Left renal cortex interstitium (tissue), 4 donors: Measurements from ENCODE around the gene KCNMA1. TPM values are rescaled to one million over a fixed set of nuclear protein-coding genes. Genes with fewer than 3 reads are reported as not detected.

Experiments
- DNase-seq, 4 donors: peaks; one replicate each; pipeline ENCODE4 v3.0.0-alpha.2; 2013; ENCODE audit warnings: low read depth in 4 of 4, low spot score in 2 of 4, missing footprints in 1 of 4
- polyA plus RNA-seq, 4 donors: library from polyadenylated mRNA; unstranded; fragments of 120-200 nt; gene quantifications; one replicate each; pipeline ENCODE4 v1.2.1, GENCODE V29; 2013; ENCODE audit not compliant: insufficient read length in 4 of 4

Gene KCNMA1
- polyA plus RNA-seq, 4 donors = 2.8 to 5.2 (median 3.7) TPM

DNA sequence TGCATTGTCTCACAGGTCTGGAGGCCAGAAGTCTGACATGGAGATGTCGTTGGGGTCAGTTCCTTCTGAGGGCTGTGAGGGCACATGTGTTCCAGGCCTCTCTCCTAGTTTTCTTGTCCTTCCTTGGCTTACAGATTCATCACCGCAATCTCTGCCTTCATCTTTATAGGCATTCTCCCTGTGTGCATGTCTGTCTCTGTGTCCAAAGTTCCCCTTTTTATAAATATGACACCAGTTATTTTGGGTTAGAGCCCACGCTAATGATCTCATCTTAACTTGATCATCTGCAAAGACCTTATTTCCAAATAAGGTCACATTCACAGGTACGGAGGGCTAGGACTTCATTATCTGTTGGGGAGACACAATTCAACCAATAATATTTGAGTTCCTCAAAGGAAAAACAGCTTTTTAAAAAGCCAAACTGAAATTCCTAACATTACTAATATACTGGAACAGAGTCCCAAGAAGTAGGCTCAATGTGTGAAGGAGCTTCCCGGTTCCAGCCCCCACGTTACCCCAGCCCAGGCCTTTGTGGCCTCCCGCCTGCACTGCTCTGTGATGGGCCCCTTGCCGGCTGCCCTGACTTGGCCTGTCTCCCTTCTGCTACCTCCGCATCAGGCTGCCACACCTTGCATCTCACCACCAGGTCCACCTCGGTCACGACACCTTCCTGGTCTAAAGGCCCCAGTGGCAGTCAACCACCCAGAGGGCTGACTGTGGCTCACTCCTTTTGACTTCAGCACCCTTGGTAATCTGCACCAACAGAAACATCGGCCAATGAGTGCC lies 142.7 kb downstream of the KCNMA1 start:
- DNase-seq = no peak

DNA sequence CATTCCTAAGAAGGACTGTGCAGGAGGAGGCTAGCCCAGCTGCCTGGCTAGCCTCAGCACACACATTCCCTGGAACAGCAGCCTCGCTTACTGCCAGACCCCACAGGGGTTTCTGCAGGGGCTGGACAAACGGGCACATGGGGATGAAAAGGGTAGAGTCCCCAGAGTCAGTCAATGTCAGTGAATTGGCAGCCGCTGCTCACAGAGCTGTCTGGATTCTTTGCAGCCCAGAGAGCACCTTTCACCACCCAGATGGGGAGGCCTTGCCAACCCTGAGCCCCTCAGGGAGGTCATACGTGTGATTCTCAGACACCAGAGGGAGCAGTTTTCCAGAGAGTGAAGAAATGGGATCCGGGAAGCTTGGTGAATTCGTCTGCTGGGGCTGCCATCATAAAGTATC lies 143.3 kb downstream of the KCNMA1 start:
- no peak for DNase-seq

DNA sequence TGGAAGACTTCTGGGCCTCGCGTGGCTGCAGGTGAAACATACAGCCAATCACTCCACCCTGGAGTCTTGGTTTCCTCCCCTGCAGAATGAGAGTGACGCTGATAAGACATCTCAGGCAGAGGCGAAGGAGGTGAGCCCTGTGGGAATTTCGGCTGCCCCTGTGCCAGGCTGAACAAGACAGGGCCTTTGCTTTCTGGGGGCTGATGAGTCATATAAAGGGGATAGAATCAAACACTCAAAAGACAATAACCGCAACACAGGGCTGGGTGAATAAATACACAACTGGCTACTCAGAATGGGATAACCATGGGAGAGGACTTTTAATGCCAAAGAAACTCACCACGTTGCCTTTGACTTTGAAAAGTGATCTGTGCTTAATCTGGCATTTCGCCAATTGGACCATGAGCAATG lies 143.8 kb downstream of the KCNMA1 start:
- DNase-seq = no peak

DNA sequence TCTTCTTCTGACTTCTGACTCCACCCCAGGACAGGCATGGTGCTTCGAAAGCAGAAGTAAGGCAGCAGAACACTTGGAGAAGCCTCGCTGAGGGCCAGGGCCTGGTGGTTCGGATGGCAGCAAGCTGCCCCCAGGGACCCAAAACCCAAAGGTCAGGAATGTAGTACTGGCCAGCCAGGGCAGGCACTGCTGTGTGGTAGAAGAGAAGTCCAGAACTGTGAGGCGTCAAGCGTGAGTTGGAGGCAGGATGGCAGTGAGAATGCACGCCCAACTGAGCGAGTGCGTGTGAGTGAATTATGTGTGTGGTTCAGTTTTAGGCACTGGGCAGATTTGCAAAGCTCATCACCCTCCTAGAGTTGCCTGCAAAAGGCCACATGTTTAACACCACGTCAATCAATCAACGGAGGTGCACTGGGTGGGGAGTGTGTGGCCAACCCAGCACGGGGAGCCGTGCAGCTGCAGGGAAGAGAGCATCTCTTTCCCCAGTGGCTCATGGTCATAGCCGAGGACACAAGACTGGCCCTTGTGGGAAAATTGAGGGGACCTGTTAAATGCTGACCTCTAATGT lies 144.3 kb downstream of the KCNMA1 start:
- no peak for DNase-seq

DNA sequence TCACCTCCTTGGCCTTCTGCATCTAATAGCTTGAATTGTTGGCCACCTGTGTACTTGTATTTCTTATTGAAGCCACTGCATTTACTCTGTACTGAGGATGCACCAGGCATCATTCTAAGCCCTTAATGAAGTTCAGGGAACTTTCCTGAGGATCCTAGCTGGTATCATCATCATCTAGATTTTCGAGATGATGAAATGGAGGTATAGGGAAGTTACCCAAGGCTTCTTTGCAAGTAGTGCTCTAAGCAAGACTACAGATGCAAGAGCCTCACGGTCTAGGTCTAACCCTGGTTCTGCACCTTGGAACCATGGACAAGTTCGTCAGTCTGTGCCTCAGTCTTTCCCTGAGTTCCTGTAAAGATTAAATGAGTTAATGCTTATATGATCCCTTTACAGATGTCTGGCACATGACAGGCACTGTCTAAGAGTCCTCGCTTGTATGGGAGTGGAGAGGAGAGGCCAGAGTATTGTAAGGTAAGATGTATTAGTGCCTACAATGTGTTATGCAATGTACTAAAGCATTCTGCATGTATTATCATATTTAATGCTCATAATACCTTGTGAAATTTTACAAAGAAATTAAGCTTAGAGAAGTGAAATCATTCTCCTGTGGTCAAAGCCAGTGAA lies 145.1 kb downstream of the KCNMA1 start:
- no peak for DNase-seq

DNA sequence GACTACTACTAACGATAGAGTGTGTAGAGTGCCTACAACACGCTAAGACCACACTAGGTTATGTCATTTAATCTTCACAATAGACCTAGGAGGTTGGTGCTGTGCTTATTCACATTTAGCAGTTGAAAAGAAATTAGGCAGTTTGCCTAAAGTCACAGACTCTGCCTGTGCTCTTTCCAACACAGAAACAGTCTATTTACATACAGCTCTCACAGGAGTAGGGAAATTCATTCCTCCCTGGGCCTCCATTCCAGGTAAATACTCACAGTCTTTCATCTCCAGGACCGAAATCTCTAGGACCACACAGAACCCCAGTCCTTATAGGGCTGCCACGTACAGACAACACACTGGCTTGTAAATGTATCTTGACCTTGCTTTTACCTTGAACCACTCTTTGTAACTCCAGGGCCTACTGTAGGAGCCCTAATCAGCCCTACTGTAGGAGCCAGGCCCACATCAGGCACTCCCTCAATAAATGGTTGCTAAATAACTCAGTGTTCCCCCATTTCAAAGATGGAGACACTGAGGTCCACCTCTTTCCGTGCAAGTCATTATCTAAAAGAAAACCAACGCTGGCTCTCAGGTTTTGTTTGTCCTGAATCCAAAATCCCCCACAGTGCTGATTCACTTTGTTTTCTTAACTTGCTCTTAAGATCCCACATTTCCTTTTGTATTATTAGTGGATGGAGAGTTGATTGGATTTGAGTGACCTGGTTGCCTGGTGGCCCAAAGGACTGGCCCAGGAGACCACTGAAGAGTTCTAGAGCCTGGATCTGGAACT lies 146.9 kb downstream of the KCNMA1 start:
- no peak for DNase-seq

DNA sequence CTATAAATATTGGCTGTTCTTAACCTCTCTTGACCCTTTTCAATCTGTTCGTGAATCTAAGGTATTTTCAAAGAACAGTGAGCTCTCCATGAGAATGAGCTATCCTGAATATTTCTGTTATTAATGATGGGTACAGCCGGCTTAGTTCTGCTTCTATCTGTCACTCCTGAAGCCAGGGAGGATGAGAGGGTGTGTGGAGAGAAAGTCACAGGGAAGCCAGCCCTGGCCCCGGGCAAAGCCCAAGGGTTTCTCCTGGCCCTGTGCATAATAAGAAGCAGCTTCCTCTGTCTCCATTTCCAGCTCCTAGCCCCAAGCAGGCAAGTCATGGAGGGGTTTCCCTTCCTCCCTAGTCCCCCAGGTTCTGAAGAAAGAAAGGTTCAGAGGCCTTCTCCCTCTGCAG lies 151.1 kb downstream of the KCNMA1 start:
- DNase-seq = no peak

DNA sequence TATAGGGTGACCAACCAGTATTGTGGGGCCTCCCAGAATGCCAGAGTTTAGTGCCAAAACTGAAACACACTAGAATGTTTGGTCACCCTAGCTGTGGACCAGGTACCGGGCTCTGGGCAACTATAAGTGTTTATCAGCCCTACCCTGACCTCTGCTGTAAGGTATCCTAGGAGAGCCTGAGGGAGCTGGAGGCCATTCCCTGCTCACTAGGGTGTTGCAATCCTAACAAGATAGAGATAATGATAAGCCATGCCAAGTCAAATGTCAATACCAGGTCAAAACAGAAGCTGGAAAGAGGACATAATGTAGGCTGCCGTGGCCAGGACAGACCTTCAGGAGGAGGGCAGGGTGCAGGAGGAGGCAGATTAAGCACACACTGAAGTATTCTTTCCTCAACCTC lies 151.8 kb downstream of the KCNMA1 start:
- no peak for DNase-seq

DNA sequence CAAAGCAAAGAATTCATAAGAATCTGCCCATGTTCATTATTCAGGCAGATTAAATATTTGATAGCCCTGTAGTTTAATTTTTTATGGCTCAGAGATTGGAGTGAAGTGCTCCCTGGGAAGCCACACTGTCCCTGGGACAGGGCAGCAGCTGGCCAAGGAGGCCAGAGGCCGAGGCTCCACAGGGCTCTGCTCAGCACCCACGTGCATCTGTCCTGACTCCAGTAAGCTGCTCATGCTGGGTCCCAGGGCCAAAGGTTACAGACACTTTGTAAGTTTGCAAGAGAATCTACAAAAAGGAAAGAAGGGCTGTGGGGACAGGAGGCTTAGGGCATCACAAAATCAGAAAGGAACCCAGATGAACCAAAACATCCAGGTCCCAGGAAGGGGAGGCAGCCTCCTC lies 155.5 kb downstream of the KCNMA1 start:
- DNase-seq = no peak

DNA sequence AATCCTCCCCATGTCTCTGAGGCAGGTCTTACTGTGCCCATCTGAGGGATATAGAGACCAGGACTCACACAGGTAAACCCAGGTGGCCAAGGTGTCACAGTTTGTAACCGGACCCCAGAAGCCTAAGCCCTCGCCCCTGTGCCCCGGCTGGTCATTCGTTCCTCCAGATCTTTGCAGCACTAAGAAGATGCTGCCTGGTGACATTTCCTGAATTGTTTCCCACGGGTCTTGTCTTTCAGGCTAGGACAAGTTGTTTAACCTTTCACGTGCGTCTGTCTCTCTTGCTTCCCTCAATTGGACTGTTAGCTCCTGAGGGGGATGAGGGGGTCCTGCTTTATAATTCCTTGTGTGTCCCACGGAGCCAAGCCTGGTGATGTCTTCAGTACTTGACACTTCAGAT lies 158.0 kb downstream of the KCNMA1 start:
- no peak for DNase-seq

DNA sequence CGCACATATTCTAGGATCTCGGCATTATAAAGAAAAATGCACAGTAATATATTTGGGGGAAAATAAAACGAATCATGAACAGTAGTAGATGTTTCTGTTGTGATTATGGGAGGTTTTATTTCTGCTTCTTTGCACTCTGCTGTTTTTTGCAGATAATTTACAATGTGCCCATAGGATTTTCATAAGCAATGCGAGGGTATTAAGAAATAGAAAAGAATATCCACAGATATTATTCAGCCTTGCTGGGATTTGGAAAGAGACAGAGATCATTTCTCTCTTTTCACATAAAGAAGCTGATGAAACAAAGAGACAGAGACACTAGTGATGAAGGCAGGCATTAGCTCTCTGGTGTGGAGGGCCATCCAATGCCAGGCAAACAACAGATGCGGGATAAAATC lies 158.6 kb downstream of the KCNMA1 start:
- no peak for DNase-seq

DNA sequence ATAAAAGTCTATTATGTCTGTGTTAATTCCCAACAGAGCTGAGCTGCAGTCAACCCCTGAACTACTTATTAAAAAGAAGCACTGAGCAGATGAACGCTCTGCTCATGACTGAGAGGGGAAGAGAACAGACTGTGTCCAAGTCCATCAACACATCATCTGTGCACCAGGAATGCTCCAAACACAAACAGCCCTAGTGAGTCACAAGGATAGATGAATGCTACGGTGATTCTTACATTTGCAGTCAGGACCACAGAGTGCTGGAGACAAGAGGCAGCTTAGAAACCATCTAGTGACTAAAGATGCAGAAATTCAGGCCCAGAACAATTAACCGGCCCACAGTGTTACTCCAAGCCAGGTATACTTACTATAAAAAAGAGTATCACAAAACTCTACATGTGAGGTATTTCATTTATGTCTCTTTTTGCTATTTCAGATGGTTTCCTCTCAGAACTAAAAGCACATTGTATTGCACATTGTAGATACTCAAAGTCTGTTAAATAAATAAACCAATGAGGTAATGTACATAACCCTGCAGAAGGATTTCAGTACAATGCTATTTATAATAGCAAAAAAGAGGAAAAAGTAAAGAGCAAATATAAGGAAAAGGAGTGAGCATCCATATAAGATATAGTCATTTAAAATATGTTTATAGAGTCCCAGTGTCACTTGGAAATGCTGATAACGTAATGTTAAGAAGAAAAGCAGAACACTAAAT lies 159.2 kb downstream of the KCNMA1 start:
- no peak for DNase-seq

DNA sequence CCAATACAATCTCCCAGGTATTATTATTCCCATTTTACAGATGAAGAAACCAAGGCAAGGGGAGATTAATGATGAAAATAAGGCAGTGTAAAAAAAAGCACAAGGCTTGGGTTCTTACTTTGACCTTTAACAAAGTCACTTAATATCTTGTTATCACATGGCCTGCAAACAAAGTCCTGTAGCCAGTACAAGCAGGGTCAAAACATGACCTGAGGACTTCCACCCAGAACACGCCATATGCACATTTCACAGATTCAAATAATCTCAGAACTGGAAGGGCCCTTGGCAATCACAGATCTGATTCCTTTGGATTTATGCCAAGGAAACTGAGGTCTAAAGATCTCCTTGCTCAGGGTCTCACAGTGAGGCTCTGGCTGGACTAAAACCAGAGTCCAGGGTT lies 162.1 kb downstream of the KCNMA1 start:
- no peak for DNase-seq

DNA sequence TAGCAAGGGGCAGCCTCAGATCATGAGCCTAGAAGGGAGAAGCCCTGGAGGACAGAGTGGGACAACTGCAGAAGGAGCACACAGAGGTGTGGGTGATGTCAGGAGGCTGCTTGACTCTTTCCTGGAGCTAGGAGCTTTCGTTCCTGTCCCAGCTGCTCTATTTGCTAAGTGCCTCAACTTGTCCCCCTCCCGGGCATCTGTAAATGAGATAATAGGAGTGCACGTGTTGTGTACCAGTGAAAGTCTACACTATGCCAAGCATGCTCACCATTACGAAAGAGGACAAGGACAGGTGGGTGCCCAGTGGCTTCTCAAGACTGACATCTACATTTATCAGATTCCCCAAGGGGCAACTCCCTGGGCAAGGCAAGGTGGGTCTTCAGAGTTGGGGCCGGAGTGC lies 162.7 kb downstream of the KCNMA1 start:
- DNase-seq = no peak

DNA sequence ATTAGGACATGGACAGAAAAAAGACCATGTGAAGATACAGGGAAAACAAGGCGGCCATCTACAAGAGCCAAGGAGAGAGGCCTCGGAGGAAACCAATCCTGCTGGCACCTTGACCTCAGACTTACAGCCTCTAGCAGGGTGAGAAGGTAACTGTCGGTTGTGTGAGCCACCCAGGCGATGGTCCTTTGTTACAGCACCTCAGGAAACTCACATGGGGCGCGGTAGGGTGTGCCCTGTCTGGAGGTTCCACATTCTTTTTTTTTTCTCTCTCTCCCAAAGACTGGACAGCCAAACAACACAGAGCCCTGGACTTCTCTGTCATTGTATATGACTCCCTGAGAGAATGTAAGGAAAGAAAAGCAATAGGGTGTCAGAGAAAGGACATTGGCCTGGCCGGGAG lies 163.2 kb downstream of the KCNMA1 start:
- no peak for DNase-seq

DNA sequence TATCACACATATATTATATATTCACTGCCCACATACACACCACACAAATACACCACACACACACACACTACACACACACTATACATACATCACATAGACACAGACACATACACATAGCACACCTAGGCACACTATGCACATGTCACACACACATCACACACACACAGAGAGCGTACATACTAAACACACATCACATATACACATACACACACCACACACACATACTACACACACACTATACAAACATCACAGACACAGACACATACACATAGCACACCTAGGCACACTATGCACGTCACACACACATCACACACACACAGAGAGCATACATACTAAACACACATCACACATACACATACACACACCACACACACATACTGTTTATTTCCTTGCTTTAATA lies 165.5 kb downstream of the KCNMA1 start:
- DNase-seq = no peak

DNA sequence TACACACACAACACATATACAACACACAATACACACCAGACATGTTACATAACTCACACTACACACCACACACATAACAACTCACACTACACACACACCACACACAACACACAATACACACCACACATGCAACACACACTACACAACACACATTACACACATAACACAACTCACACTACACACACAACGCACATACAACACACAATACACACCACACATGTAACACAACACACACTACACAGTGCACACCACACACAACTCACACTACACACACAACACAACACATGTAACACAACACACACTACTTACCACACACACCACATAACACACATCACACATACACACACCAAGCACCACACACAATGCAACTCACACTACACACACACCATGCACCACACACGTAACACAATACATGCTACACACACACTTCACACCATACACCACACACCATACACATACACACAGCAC lies 166.5 kb downstream of the KCNMA1 start:
- no peak for DNase-seq

DNA sequence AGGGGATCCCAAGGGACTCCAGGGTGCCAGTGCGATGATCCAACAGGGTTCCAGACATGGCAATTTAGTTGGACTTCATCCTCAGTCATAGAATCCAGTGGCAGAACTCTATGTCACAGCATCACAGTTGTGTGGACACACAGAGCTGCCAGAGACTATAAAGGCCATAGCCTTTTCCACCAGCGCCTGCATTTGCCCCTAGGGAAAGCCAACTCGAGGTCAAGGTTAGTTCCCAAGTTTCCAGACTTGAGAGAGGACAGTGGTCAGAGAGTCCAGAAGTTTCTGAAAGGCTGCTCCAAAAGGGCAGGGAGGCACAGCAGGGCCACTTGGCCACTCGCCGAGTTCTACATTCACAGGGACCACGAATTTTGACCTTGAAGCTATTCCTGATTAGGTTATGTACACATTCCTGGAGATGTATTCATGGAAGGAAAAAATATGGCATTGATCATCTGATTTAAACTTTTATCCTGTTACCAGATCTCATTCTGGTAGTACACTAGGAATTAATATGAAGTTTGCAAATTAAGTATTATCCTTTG lies 170.1 kb downstream of the KCNMA1 start:
- DNase-seq = no peak

DNA sequence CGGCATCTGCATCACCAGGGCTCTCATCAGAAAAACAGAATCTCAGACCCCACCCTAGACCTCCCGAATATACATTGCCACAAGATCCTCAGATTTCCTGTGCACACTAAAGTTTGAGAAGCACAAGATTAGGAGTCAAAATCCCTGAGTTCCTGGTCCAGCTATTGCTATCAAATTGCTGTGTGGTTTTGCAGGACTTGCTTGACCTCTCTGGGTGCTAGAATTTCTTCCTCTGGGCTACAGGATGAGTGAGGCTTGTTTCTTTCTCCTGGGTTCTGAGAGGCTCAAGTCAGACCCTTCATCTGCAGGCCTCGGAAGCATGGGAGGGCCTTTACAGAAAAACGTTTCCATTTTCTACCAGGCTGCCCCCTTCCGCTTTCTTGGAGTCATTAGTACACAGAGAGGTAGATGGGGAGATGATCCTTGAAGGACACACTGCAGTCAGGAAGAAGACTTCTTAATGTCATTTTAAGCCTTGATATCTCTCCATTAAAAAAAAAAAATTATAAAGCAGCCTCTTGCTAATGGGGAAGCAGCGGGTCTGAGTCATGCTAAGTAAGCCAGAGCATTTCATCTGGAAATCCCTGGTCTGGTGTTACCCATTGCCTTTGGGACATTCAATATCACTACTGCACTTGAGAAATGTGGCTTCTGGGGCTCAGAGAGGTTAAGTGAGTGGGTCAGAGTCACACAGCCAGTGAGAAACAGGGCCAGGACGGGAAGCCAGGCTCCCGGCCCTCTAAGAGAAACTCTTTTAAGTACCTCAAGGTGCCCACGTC lies 173.5 kb downstream of the KCNMA1 start:
- DNase-seq = no peak

DNA sequence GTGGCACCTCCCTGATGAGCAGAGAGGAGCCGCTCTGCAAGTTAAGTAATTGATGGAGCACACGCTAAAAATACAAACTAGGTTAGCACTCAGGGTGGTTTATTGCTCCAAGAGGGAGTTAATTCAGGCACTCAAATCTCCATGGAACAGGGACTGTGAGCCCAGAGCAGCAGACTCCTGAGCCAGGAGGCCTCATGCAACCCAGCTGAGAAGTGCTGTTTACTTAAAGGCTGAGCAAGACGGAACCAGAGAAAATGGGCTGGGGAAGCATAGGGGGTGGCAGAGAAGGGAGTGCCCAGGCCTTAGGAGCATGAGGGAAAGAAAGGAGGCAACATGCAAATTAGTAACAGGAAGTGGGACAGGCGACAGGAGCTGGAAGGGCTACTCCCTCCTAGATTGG lies 174.1 kb downstream of the KCNMA1 start:
- no peak for DNase-seq
